HL-60 (cell line): Measurements from ENCODE around the gene C1orf21.

ENCODE experiments used
- DNase-seq, 2 experiments: peaks; one replicate each; pipeline ENCODE4 v3.0.0-alpha.2; 2010 to 2020; ENCODE audit warnings: low read depth in 1 of 2, low spot score in 1 of 2
- H3K27ac ChIP-seq: fragments of 250-450 bp; sonication (Bioruptor Pico); replicated peaks from 2 replicates; pipeline ENCODE4 v1.5.1; 2020; ENCODE audit warnings: mild to moderate bottlenecking, moderate library complexity
- H3K27me3 ChIP-seq: fragments of 250-450 bp; sonication (Bioruptor Pico); 2 replicates; pipeline ENCODE4 v1.5.1; 2021; ENCODE audit warnings: mild to moderate bottlenecking, moderate library complexity; ENCODE audit not compliant: insufficient read depth, poor library complexity, severe bottlenecking
- H3K4me3 ChIP-seq: replicated peaks from 2 replicates; pipeline ENCODE4 v1.5.1; 2011; ENCODE audit warnings: mild to moderate bottlenecking, control low read depth, low read length; ENCODE audit not compliant: insufficient read depth
- CTCF ChIP-seq: IDR thresholded peaks from one replicate; pipeline ENCODE4 v1.5.1; 2011; ENCODE audit warnings: low read length, control low read depth, inconsistent platforms; ENCODE audit not compliant: insufficient read depth
- GABPA ChIP-seq: IDR thresholded peaks from 2 replicates; pipeline ENCODE4 v1.6.1; 2012; ENCODE audit warnings: low read depth
- POLR2AphosphoS5 ChIP-seq: IDR thresholded peaks from 2 replicates; pipeline ENCODE4 v1.6.1; 2012; ENCODE audit warnings: low read depth
- REST ChIP-seq: IDR thresholded peaks from 2 replicates; pipeline ENCODE4 v1.6.1; 2012; ENCODE audit warnings: low read depth; ENCODE audit not compliant: insufficient replicate concordance
- SPI1 ChIP-seq: IDR thresholded peaks from 2 replicates; pipeline ENCODE4 v1.6.1; 2012; ENCODE audit warnings: low read depth, mild to moderate bottlenecking, borderline replicate concordance

Gene C1orf21

GRCh38 chr1:184368354-184368753 lies 18.5 kb upstream of the C1orf21 start:
- H3K4me3 ChIP-seq = no peak overlapping the region
- H3K27me3 ChIP-seq = no peaks in the 10 kb centered on the region
- TF ChIP-seq SPI1 = no peak
- DNase-seq = no peak
- no peak overlapping the region for H3K27ac ChIP-seq

- no peak for DNase-seq
- TF ChIP-seq SPI1 = no peak
- TF ChIP-seq POLR2AphosphoS5 = no peak
- TF ChIP-seq REST = no peak
- no peak for TF ChIP-seq CTCF
- no peak for TF ChIP-seq GABPA
- Histone ChIP-seq H3K27me3 (no peaks in the 10 kb centered on the region), H3K27ac (no peak overlapping the region), H3K4me3 (no peak overlapping the region)
Measured at GRCh38 chr1:184370850-184371249, 16.0 kb upstream of the C1orf21 start.

- H3K27ac ChIP-seq = no peak overlapping the region
- no peak overlapping the region for H3K4me3 ChIP-seq
- DNase-seq = no peak
- no peaks in the 10 kb centered on the region for H3K27me3 ChIP-seq
- TF ChIP-seq SPI1 (no peak), CTCF (no peak), REST (no peak), POLR2AphosphoS5 (no peak), GABPA (no peak)
Measured at GRCh38 chr1:184373155-184373554, 13.7 kb upstream of the C1orf21 start.

GRCh38 chr1:184376369-184376768 lies 10.5 kb upstream of the C1orf21 start:
- peaks cover 2% of the 10 kb centered on the region for H3K27me3 ChIP-seq
- H3K27ac ChIP-seq = no peak overlapping the region
- DNase-seq = no peak
- no peak overlapping the region for H3K4me3 ChIP-seq
- TF ChIP-seq POLR2AphosphoS5 (no peak), GABPA (no peak), CTCF (no peak), SPI1 (no peak), REST (no peak)
